Upper lobe of left lung (tissue), 4 donors: ENCODE data around the gene PXDN.

ENCODE experiments used
- CTCF ChIP-seq, 6 experiments: fragments of 450-650 bp in 4 of 6; fragments of 200-600 bp in 2 of 6; sonication (generic) in 2 of 6; IDR thresholded peaks; one replicate each; pipeline ENCODE4 v1.5.1; 2016 to 2019; ENCODE audit warnings: antibody characterized with exemption in 6 of 6
- POLR2A ChIP-seq, 4 donors: fragments of 450-650 bp; IDR thresholded peaks; one replicate each; pipeline ENCODE4 v1.5.1; 2016 to 2017; ENCODE audit warnings: antibody characterized with exemption in 4 of 4, mild to moderate bottlenecking in 2 of 4
- POLR2AphosphoS5 ChIP-seq, 2 donors: sonication (generic); formaldehyde crosslinking; IDR thresholded peaks; one replicate each; pipeline ENCODE4 v1.5.1; 2017; ENCODE audit warnings: antibody characterized with exemption in 2 of 2

DNA sequence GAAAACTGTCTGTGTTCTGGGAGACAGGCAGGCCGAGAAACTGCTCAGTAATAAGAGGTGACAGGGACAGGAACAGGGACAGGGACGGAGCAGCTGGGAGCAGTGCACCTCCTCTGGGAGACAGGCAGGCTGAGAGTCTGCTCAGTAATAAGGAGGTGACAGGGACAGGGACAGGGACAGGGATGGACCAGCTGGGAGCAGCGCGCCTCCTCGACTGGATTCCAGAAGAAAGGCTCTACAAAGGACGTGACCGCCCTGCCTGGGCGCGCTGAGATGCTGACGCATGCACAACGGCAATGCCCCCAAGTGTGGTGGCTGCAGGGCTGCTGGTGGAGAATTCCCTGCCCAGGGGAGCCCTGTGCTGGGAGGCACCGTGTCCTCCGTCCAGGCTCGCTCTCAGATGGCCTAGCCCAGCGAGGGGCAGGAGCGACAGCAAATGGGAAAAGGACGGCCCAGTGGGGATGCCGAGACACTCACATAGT lies 44.2 kb upstream of the PXDN start:
- no peak for TF ChIP-seq POLR2A (IDR thresholded peaks at IDR 0.05)
- TF ChIP-seq CTCF (IDR thresholded peaks at IDR 0.05), result no peak
- TF ChIP-seq POLR2AphosphoS5 (IDR thresholded peaks at IDR 0.05), result no peak
